Peyer's patch (tissue), 4 donors: ENCODE measurements around the gene TLE6.

Source experiments
- POLR2A ChIP-seq, 2 donors: fragments of 450-650 bp; IDR thresholded peaks; one replicate each; pipeline ENCODE4 v1.5.1; 2017; ENCODE audit warnings: antibody characterized with exemption in 2 of 2, mild to moderate bottlenecking in 2 of 2, moderate library complexity in 2 of 2
- TF ChIP-seq, protein P1 (sequence below), 6 experiments: fragments of 450-650 bp in 4 of 6; fragments of 200-600 bp in 2 of 6; sonication (generic) in 1 of 6; IDR thresholded peaks; one replicate each; pipeline ENCODE4 v1.5.1; 2017 to 2019; ENCODE audit warnings: antibody characterized with exemption in 6 of 6, mild to moderate bottlenecking in 3 of 6, moderate library complexity in 1 of 6

DNA sequence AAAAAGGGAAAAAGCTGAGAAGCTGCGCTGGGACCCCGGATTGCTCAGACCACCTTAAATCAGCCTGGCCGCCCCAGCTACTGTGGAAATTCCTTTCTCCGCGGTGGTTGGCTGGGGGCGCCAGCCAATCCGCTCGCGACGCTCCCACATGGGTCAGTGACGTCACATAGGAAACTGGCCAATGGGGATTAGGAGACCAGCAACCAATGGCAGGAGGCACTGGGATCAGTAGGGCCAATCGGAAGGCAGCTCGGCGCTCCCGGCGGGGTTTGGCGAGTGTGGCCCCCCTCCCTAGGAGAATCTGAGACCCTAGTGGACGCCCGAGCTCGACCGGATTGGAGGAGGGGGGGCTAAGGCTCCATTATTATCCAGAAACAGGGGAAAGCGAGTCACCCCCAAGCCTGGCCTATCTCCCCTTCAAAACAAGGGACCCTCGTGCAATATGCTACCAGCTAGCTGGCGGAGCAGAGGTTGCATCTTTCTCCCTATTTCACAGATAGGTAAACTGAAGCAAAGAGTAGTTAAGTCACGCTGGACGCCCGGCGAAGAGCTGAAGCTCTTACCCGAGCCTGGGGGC, 58.3 kb downstream of the TLE6 start:
- TF ChIP-seq, protein P1, sequence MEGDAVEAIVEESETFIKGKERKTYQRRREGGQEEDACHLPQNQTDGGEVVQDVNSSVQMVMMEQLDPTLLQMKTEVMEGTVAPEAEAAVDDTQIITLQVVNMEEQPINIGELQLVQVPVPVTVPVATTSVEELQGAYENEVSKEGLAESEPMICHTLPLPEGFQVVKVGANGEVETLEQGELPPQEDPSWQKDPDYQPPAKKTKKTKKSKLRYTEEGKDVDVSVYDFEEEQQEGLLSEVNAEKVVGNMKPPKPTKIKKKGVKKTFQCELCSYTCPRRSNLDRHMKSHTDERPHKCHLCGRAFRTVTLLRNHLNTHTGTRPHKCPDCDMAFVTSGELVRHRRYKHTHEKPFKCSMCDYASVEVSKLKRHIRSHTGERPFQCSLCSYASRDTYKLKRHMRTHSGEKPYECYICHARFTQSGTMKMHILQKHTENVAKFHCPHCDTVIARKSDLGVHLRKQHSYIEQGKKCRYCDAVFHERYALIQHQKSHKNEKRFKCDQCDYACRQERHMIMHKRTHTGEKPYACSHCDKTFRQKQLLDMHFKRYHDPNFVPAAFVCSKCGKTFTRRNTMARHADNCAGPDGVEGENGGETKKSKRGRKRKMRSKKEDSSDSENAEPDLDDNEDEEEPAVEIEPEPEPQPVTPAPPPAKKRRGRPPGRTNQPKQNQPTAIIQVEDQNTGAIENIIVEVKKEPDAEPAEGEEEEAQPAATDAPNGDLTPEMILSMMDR (IDR thresholded peaks at IDR 0.05) = peak in 1 of 6 experiments; percentile 6
- TF ChIP-seq POLR2A (IDR thresholded peaks at IDR 0.05) = peak in 1 of 2 donors; percentile 6
